BLaER1 treated with 17β-estradiol and CSF1 and Interleukin-3, amounts not matched to agents 10 nM and 100 nM (cell line): ENCODE measurements around the gene TMEM30A.
A peak's percentile ranks its signal among the peaks of the same experiment; 100 is the strongest.

Experiments
- H3K27ac ChIP-seq, 11 experiments: shearing (Covaris generic); formaldehyde crosslinking; 2 replicates each; pipeline ENCODE4 v1.8.1; 2022
- H3K27me3 ChIP-seq, 11 experiments: shearing (Covaris generic); formaldehyde crosslinking; 2 replicates each; pipeline ENCODE4 v1.8.1; 2022
- H3K36me3 ChIP-seq, 11 experiments: shearing (Covaris generic); formaldehyde crosslinking; 2 replicates each; pipeline ENCODE4 v1.8.1; 2022
- H3K4me1 ChIP-seq, 10 experiments: shearing (Covaris generic); formaldehyde crosslinking; 2 replicates each; pipeline ENCODE4 v1.8.1; 2022
- H3K4me2 ChIP-seq, 11 experiments: shearing (Covaris generic); formaldehyde crosslinking; 2 replicates each; pipeline ENCODE4 v1.8.1; 2022
- H3K4me3 ChIP-seq, 10 experiments: shearing (Covaris generic); formaldehyde crosslinking; 2 replicates each; pipeline ENCODE4 v1.8.1; 2022
- H3K9ac ChIP-seq, 11 experiments: shearing (Covaris generic); formaldehyde crosslinking; 2 replicates each; pipeline ENCODE4 v1.8.1; 2022
- H3K9me3 ChIP-seq, 11 experiments: shearing (Covaris generic); formaldehyde crosslinking; replicated peaks in 1 of 11; 2 replicates each; pipeline ENCODE4 v1.8.1; 2022
- H4K20me1 ChIP-seq, 11 experiments: shearing (Covaris generic); formaldehyde crosslinking; 2 replicates each; pipeline ENCODE4 v1.8.1; 2022
- Cebpa-rat ChIP-seq, 11 experiments: shearing (Covaris generic); IDR thresholded peaks; 2 replicates each; pipeline ENCODE4 v1.8.1; 2022

TMEM30A gene

GRCh38 chr6:75296811-75297779, 12.5 kb upstream of the TMEM30A start:
- H3K9me3 ChIP-seq = no peaks in the 10 kb centered on the region
- H3K9ac ChIP-seq = no peak overlapping the region
- H3K4me3 ChIP-seq = no peak overlapping the region
- H4K20me1 ChIP-seq = no peaks in the 10 kb centered on the region
- no peaks in the 10 kb centered on the region for H3K27me3 ChIP-seq
- no peaks in the 10 kb centered on the region for H3K36me3 ChIP-seq
- TF ChIP-seq Cebpa-rat (IDR thresholded peaks at IDR 0.05) = no peak
- no peak overlapping the region for H3K4me2 ChIP-seq
- peaks cover 12 to 32% (median 15%) of the 10 kb centered on the region in 10 experiments for H3K4me1 ChIP-seq
- H3K27ac ChIP-seq = no peak overlapping the region

GRCh38 chr6:75292555-75292954, 8.0 kb upstream of the TMEM30A start:
- no peaks in the 10 kb centered on the region for H3K9me3 ChIP-seq
- no peaks in the 10 kb centered on the region for H3K27me3 ChIP-seq
- peaks cover 0 to 26% (median 0%) of the 10 kb centered on the region in 10 experiments; a peak in 8 of 20 replicates for H3K4me1 ChIP-seq
- H3K9ac ChIP-seq = no peak overlapping the region
- TF ChIP-seq Cebpa-rat (IDR thresholded peaks at IDR 0.05) = no peak
- H3K36me3 ChIP-seq = peaks cover 0 to 11% (median 0%) of the 10 kb centered on the region in 11 experiments; a peak in 1 of 22 replicates
- no peak overlapping the region for H3K27ac ChIP-seq
- H3K4me2 ChIP-seq = peak overlapping the region in 3 of 11 experiments; percentile 4 to 31 (median 24); a peak in 4 of 22 replicates
- no peak overlapping the region for H3K4me3 ChIP-seq
- no peaks in the 10 kb centered on the region; a peak in 2 of 22 replicates for H4K20me1 ChIP-seq

GRCh38 chr6:75291744-75292143, 7.2 kb upstream of the TMEM30A start:
- H3K27me3 ChIP-seq = no peaks in the 10 kb centered on the region
- TF ChIP-seq Cebpa-rat (IDR thresholded peaks at IDR 0.05) = no peak
- H3K9ac ChIP-seq = no peak overlapping the region
- H3K36me3 ChIP-seq = peaks cover 0 to 11% (median 0%) of the 10 kb centered on the region in 11 experiments; a peak in 1 of 22 replicates
- no peak overlapping the region for H3K27ac ChIP-seq
- no peak overlapping the region for H3K4me3 ChIP-seq
- H4K20me1 ChIP-seq = no peaks in the 10 kb centered on the region; a peak in 2 of 22 replicates
- no peak overlapping the region for H3K4me2 ChIP-seq
- H3K4me1 ChIP-seq = peaks cover 0 to 34% (median 5%) of the 10 kb centered on the region in 10 experiments; a peak in 9 of 20 replicates
- H3K9me3 ChIP-seq = no peaks in the 10 kb centered on the region

- H3K4me2 ChIP-seq = peak overlapping the region in 1 of 11 experiments; percentile 21; a peak in 1 of 22 replicates
- no peak overlapping the region for H3K9ac ChIP-seq
- TF ChIP-seq Cebpa-rat (IDR thresholded peaks at IDR 0.05) = no peak
- H3K4me3 ChIP-seq = no peak overlapping the region
- peaks cover 0 to 11% (median 0%) of the 10 kb centered on the region in 11 experiments; a peak in 1 of 22 replicates for H3K36me3 ChIP-seq
- H3K27ac ChIP-seq = no peak overlapping the region
- no peaks in the 10 kb centered on the region; a peak in 2 of 22 replicates for H4K20me1 ChIP-seq
- no peaks in the 10 kb centered on the region for H3K9me3 ChIP-seq
- peaks cover under 1 to 38% (median 8%) of the 10 kb centered on the region in 10 experiments; a peak in 16 of 20 replicates for H3K4me1 ChIP-seq
- no peaks in the 10 kb centered on the region for H3K27me3 ChIP-seq
These were observed 6.7 kb upstream of the TMEM30A start for GRCh38 chr6:75291331-75291730.

- Histone ChIP-seq H3K27me3 (no peaks in the 10 kb centered on the region), H3K4me2 (no peak overlapping the region), H4K20me1 (no peaks in the 10 kb centered on the region; a peak in 2 of 22 replicates), H3K36me3 (peaks cover 0 to 11% (median 0%) of the 10 kb centered on the region in 11 experiments; a peak in 1 of 22 replicates), H3K9ac (no peak overlapping the region), H3K27ac (no peak overlapping the region), H3K4me3 (no peak overlapping the region), H3K4me1 (peaks cover 9 to 46% (median 17%) of the 10 kb centered on the region in 10 experiments; a peak in 19 of 20 replicates), H3K9me3 (no peaks in the 10 kb centered on the region)
- no peak for TF ChIP-seq Cebpa-rat (IDR thresholded peaks at IDR 0.05)
These were observed 5.7 kb upstream of the TMEM30A start for GRCh38 chr6:75290136-75290945.

GRCh38 chr6:75288023-75288422, 3.4 kb upstream of the TMEM30A start:
- peaks cover 9 to 46% (median 22%) of the 10 kb centered on the region in 10 experiments; a peak in 19 of 20 replicates for H3K4me1 ChIP-seq
- peaks cover 0 to 11% (median 0%) of the 10 kb centered on the region in 11 experiments; a peak in 1 of 22 replicates for H3K36me3 ChIP-seq
- TF ChIP-seq Cebpa-rat (IDR thresholded peaks at IDR 0.05) = no peak
- H3K9ac ChIP-seq = no peak overlapping the region
- peaks cover 3 to 14% (median 10%) of the 10 kb centered on the region in 11 experiments; a peak in 16 of 22 replicates for H4K20me1 ChIP-seq
- H3K4me2 ChIP-seq = peak overlapping the region in 3 of 11 experiments; percentile 71 to 86 (median 78); a peak in 4 of 22 replicates
- H3K27ac ChIP-seq = no peak overlapping the region
- no peak overlapping the region for H3K4me3 ChIP-seq
- H3K9me3 ChIP-seq = no peaks in the 10 kb centered on the region
- H3K27me3 ChIP-seq = no peaks in the 10 kb centered on the region

GRCh38 chr6:75287424-75287823, 2.8 kb upstream of the TMEM30A start:
- H3K27me3 ChIP-seq = no peaks in the 10 kb centered on the region
- H3K36me3 ChIP-seq = peaks cover 0 to 11% (median 0%) of the 10 kb centered on the region in 11 experiments; a peak in 1 of 22 replicates
- H4K20me1 ChIP-seq = peaks cover 8 to 20% (median 16%) of the 10 kb centered on the region in 11 experiments; a peak in 17 of 22 replicates
- H3K9me3 ChIP-seq = no peaks in the 10 kb centered on the region
- H3K4me2 ChIP-seq = peak overlapping the region in 6 of 11 experiments; percentile 1 to 86 (median 74); a peak in 6 of 22 replicates
- H3K4me1 ChIP-seq = peaks cover 13 to 47% (median 28%) of the 10 kb centered on the region in 10 experiments
- H3K4me3 ChIP-seq = no peak overlapping the region
- H3K9ac ChIP-seq = no peak overlapping the region
- H3K27ac ChIP-seq = no peak overlapping the region; a peak in 1 of 22 replicates
- TF ChIP-seq Cebpa-rat (IDR thresholded peaks at IDR 0.05) = no peak

- Histone ChIP-seq H3K4me2 (peak overlapping the region in 6 of 11 experiments; percentile 1 to 86 (median 74); a peak in 8 of 22 replicates), H3K36me3 (peaks cover 0 to 11% (median 0%) of the 10 kb centered on the region in 11 experiments; a peak in 1 of 22 replicates), H4K20me1 (peaks cover 9 to 24% (median 19%) of the 10 kb centered on the region in 11 experiments; a peak in 17 of 22 replicates), H3K4me1 (peaks cover 13 to 47% (median 32%) of the 10 kb centered on the region in 10 experiments), H3K27ac (peak overlapping the region in 1 of 11 experiments; percentile 7; a peak in 1 of 22 replicates), H3K4me3 (no peak overlapping the region), H3K9me3 (no peaks in the 10 kb centered on the region), H3K9ac (no peak overlapping the region), H3K27me3 (no peaks in the 10 kb centered on the region)
- no peak for TF ChIP-seq Cebpa-rat (IDR thresholded peaks at IDR 0.05)
These were observed 2.4 kb upstream of the TMEM30A start for GRCh38 chr6:75286955-75287354.
